GM12878 (cell line): ENCODE results near the gene CANX. TPM values are rescaled to one million over a fixed set of nuclear protein-coding genes. Genes with fewer than 3 reads are reported as not detected.

ENCODE experiments used
- ATF7 ChIP-seq: fragments of 450-650 bp; IDR thresholded peaks from 2 replicates; pipeline ENCODE4 v1.6.1; 2016; ENCODE audit warnings: low read depth, mild to moderate bottlenecking
- CHD2 ChIP-seq: IDR thresholded peaks from 2 replicates; pipeline ENCODE4 v1.6.1; 2011; ENCODE audit warnings: low read depth, low read length, improper control_type of control experiment, borderline replicate concordance
- CREB1 ChIP-seq: IDR thresholded peaks from 2 replicates; pipeline ENCODE4 v1.6.1; 2012; ENCODE audit warnings: low read depth, mild to moderate bottlenecking, inconsistent platforms
- IKZF1 ChIP-seq: fragments of 450-650 bp; conservative IDR thresholded peaks from 2 replicates; pipeline ENCODE4 v1.6.1; 2017; ENCODE audit warnings: antibody characterized with exemption, mild to moderate bottlenecking
- JUNB ChIP-seq: IDR thresholded peaks from 2 replicates; pipeline ENCODE4 v1.6.1; 2016; ENCODE audit warnings: antibody characterized with exemption, mild to moderate bottlenecking
- KLF5 ChIP-seq: fragments of 450-650 bp; IDR thresholded peaks from 2 replicates; pipeline ENCODE4 v1.6.1; 2014; ENCODE audit warnings: mild to moderate bottlenecking; ENCODE audit not compliant: partially characterized antibody
- MTA3 ChIP-seq: IDR thresholded peaks from 2 replicates; pipeline ENCODE4 v1.6.1; 2012; ENCODE audit warnings: low read length, inconsistent platforms, borderline replicate concordance
- NBN ChIP-seq: fragments of 450-650 bp; IDR thresholded peaks from 2 replicates; pipeline ENCODE4 v1.6.1; 2016
- NFYB ChIP-seq: IDR thresholded peaks from 2 replicates; pipeline ENCODE4 v1.6.1; 2011; ENCODE audit warnings: low read depth, mild to moderate bottlenecking, low read length, improper control_type of control experiment, moderate library complexity; ENCODE audit not compliant: insufficient read depth
- NR2C1 ChIP-seq: fragments of 450-650 bp; IDR thresholded peaks from 2 replicates; pipeline ENCODE4 v1.6.1; 2017; ENCODE audit warnings: antibody characterized with exemption, mild to moderate bottlenecking, moderate library complexity
- NR2C2 ChIP-seq: IDR thresholded peaks from 2 replicates; pipeline ENCODE4 v1.6.1; 2011; ENCODE audit warnings: borderline replicate concordance, low read depth; ENCODE audit not compliant: control insufficient read depth, insufficient read length
- PAX8 ChIP-seq: fragments of 450-650 bp; IDR thresholded peaks from 2 replicates; pipeline ENCODE4 v1.6.1; 2017; ENCODE audit warnings: mild to moderate bottlenecking, moderate library complexity
- SMAD5 ChIP-seq: IDR thresholded peaks from 2 replicates; pipeline ENCODE4 v1.6.1; 2016; ENCODE audit warnings: antibody characterized with exemption, low read depth
- SREBF2 ChIP-seq: IDR thresholded peaks from 2 replicates; pipeline ENCODE4 v1.6.1; 2012; ENCODE audit warnings: mild to moderate bottlenecking, low read length
- STAT3 ChIP-seq: IDR thresholded peaks from 2 replicates; pipeline ENCODE4 v1.6.1; 2011; ENCODE audit warnings: low read depth, low read length, improper control_type of control experiment
- TCF3 ChIP-seq: IDR thresholded peaks from 2 replicates; pipeline ENCODE4 v1.6.1; 2012; ENCODE audit warnings: low read depth, mild to moderate bottlenecking, low read length, borderline replicate concordance; ENCODE audit not compliant: insufficient read depth
- USF2 ChIP-seq: IDR thresholded peaks from 2 replicates; pipeline ENCODE4 v1.6.1; 2011; ENCODE audit warnings: low read depth, low read length, improper control_type of control experiment, borderline replicate concordance
- ZBTB33 ChIP-seq: fragments of 450-650 bp; IDR thresholded peaks from 2 replicates; pipeline ENCODE4 v1.6.1; 2017; ENCODE audit warnings: mild to moderate bottlenecking
- ZNF217 ChIP-seq: fragments of 450-650 bp; IDR thresholded peaks from 2 replicates; pipeline ENCODE4 v1.6.1; 2017; ENCODE audit warnings: antibody characterized with exemption, mild to moderate bottlenecking
- ZNF384 ChIP-seq: IDR thresholded peaks from 2 replicates; pipeline ENCODE4 v1.6.1; 2012; ENCODE audit warnings: low read depth, mild to moderate bottlenecking, low read length, improper control_type of control experiment, borderline replicate concordance
- ZZZ3 ChIP-seq: IDR thresholded peaks from 2 replicates; pipeline ENCODE4 v1.6.1; 2011; ENCODE audit warnings: low read depth; ENCODE audit not compliant: control insufficient read depth, insufficient read length
- polyA plus RNA-seq, 11 experiments: library from polyadenylated mRNA; depleted of rRNA in 4 of 11; unstranded in 6 of 11; stranded (reverse) in 5 of 11; fragments of >200 nt; fragmentation: Nextera tagmentation in 4 of 11; fragmentation: Illumina TruSeq in 1 of 11; extraction: Ambion mirVana in 4 of 11; extraction: Trizol in 1 of 11; gene quantifications; 1 replicate in 1 of 11; 2 replicates in 10 of 11; pipeline versions ENCODE4 v1.2.1 to v1.2.3, GENCODE V29; 2011 to 2016; ENCODE audit warnings: inconsistent platforms in 2 of 11, missing spikeins in 2 of 11, low read depth in 1 of 11
- total RNA-seq, 4 experiments: library from RNA; depleted of rRNA in 3 of 4; stranded (reverse); fragments of >200 nt in 3 of 4; fragmentation: Illumina TruSeq in 1 of 4; extraction: Trizol in 1 of 4; gene quantifications; 2 replicates each; pipeline versions ENCODE4 v1.2.1 to v1.2.3, GENCODE V29; 2013 to 2021
- TF ChIP-seq, protein P1 (sequence below): IDR thresholded peaks from 2 replicates; pipeline ENCODE4 v1.6.1; 2012; ENCODE audit warnings: mild to moderate bottlenecking, low read depth, low read length
- TF ChIP-seq, protein P2 (sequence below): IDR thresholded peaks from 2 replicates; pipeline ENCODE4 v1.6.1; 2012; ENCODE audit warnings: low read depth, low read length, improper control_type of control experiment

Gene CANX
- total and polyA plus RNA-seq, 10 of the 15 experiments (the other 5 are each of a cell fraction or from before 2014, with no cell fraction given), result 78.2 to 602 (median 412) TPM

DNA sequence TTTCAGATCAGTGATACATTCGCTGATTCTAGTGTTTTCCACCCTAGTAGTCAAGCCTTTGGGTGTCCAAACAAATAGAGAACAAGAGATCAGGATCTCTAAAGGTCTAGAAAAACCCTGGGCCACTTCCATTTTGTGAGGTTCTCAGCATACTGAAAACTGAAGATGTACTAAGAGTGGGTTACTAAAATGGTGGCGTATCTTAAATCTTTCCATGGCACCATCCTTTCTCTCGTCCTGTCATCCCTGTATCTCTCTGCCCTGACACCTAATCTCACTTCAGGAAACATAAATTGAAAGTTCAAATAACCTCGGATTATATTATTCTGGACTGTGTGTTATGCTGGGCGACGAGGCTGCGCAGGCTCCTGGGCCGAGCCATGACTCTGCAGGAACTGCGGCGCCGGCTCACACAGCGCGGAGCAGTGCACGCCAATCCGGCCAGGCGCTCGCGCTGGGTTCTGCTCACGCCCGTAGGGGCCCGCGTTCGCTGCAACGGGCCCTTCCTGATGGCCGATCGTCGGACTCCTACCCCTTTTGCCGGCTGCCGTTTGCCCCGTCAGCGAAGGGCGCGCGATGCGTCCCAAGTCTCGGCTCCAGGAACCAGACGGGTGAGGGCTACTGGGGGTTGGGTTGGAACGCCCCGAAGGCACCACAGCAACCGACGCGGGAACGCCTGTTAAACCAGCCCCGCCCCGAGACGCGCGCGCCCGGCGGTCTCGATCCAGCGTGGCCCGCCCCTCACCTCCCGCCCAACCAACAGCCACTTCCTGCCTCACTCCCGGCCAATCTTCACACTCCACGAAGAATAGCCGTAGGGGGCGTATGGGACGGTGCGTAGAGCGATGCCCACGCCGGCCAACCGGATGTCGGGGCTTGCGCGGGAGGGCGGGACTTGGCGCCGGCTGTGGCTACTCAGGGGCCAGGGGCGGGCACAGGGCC is 503 bp upstream of the CANX start (continued):
- TF ChIP-seq, protein P1, sequence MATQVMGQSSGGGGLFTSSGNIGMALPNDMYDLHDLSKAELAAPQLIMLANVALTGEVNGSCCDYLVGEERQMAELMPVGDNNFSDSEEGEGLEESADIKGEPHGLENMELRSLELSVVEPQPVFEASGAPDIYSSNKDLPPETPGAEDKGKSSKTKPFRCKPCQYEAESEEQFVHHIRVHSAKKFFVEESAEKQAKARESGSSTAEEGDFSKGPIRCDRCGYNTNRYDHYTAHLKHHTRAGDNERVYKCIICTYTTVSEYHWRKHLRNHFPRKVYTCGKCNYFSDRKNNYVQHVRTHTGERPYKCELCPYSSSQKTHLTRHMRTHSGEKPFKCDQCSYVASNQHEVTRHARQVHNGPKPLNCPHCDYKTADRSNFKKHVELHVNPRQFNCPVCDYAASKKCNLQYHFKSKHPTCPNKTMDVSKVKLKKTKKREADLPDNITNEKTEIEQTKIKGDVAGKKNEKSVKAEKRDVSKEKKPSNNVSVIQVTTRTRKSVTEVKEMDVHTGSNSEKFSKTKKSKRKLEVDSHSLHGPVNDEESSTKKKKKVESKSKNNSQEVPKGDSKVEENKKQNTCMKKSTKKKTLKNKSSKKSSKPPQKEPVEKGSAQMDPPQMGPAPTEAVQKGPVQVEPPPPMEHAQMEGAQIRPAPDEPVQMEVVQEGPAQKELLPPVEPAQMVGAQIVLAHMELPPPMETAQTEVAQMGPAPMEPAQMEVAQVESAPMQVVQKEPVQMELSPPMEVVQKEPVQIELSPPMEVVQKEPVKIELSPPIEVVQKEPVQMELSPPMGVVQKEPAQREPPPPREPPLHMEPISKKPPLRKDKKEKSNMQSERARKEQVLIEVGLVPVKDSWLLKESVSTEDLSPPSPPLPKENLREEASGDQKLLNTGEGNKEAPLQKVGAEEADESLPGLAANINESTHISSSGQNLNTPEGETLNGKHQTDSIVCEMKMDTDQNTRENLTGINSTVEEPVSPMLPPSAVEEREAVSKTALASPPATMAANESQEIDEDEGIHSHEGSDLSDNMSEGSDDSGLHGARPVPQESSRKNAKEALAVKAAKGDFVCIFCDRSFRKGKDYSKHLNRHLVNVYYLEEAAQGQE, result no peak
- TF ChIP-seq IKZF1, result peak; percentile 86
- peak; percentile 97 for TF ChIP-seq CHD2
- no peak; the same call in 1 of the 2 replicates for TF ChIP-seq SREBF2
- TF ChIP-seq ATF7, result no peak
- peak; percentile 27 for TF ChIP-seq KLF5
- TF ChIP-seq, protein P2, sequence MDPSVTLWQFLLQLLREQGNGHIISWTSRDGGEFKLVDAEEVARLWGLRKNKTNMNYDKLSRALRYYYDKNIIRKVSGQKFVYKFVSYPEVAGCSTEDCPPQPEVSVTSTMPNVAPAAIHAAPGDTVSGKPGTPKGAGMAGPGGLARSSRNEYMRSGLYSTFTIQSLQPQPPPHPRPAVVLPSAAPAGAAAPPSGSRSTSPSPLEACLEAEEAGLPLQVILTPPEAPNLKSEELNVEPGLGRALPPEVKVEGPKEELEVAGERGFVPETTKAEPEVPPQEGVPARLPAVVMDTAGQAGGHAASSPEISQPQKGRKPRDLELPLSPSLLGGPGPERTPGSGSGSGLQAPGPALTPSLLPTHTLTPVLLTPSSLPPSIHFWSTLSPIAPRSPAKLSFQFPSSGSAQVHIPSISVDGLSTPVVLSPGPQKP, result peak; percentile 9; the same call in 1 of the 2 replicates
- TF ChIP-seq NFYB, result peak; percentile 96
- peak; percentile 54 for TF ChIP-seq NBN
- no peak for TF ChIP-seq STAT3
- TF ChIP-seq CREB1, result peak; percentile 94
- 0 out of 2 replicates have a peak, but pooled peaks have one; percentile 45 for TF ChIP-seq TCF3
- TF ChIP-seq MTA3, result no peak; the same call in 1 of the 2 replicates
- TF ChIP-seq PAX8, result no peak
- no peak for TF ChIP-seq JUNB
- TF ChIP-seq SMAD5, result peak; percentile 75
- TF ChIP-seq ZNF217, result no peak
- TF ChIP-seq ZNF384, result no peak
- TF ChIP-seq ZZZ3, result no peak
- TF ChIP-seq ZBTB33, result no peak
- TF ChIP-seq USF2, result no peak
- no peak for TF ChIP-seq NR2C2
- no peak for TF ChIP-seq NR2C1
